GM19463 (cell line): ENCODE measurements around the gene ELOVL5.
"Not testable (repeated sequence)": the region's sequence is repeated elsewhere in the genome, so short reads cannot be mapped to it uniquely, and the experiment has no call there.

Experiments
- ATAC-seq: cut with Tn5 transposase; IDR thresholded peaks from one replicate; pipeline ENCODE4 v1.9.1; 2021; ENCODE audit warnings: mild to moderate bottlenecking, moderate library complexity; ENCODE audit not compliant: unreplicated experiment

Gene ELOVL5

GRCh38 chr6:53360093-53360912 is 11.6 kb upstream of the ELOVL5 start:
- no peak for ATAC-seq

GRCh38 chr6:53359843-53360092 is 11.0 kb upstream of the ELOVL5 start:
- ATAC-seq: no peak

GRCh38 chr6:53359095-53359842 is 10.5 kb upstream of the ELOVL5 start:
- ATAC-seq: peak; percentile 92

- peak; percentile 1 for ATAC-seq
These were observed 9.8 kb upstream of the ELOVL5 start for GRCh38 chr6:53358440-53359094.

- no peak for ATAC-seq
These were observed 9.0 kb upstream of the ELOVL5 start for GRCh38 chr6:53357576-53358360.

- ATAC-seq: no peak
These were observed 4.9 kb upstream of the ELOVL5 start for GRCh38 chr6:53353624-53354023.

- no peak for ATAC-seq
These were observed 3.6 kb upstream of the ELOVL5 start for GRCh38 chr6:53352360-53352759.

GRCh38 chr6:53349209-53349693 is 501 bp upstream of the ELOVL5 start:
- ATAC-seq: no peak

GRCh38 chr6:53347921-53348370 is 804 bp downstream of the ELOVL5 start:
- peak; percentile 28 for ATAC-seq

GRCh38 chr6:53347250-53347920 is 1.4 kb downstream of the ELOVL5 start:
- no peak for ATAC-seq

- not testable (repeated sequence) for ATAC-seq
These were observed 2.7 kb downstream of the ELOVL5 start for GRCh38 chr6:53346049-53346448.

GRCh38 chr6:53344969-53345368 is 3.8 kb downstream of the ELOVL5 start:
- no peak for ATAC-seq

- ATAC-seq: no peak
These were observed 5.7 kb downstream of the ELOVL5 start for GRCh38 chr6:53343092-53343491.

- ATAC-seq: no peak
These were observed 6.5 kb downstream of the ELOVL5 start for GRCh38 chr6:53342217-53342616.

GRCh38 chr6:53340536-53340935 is 8.2 kb downstream of the ELOVL5 start:
- no peak for ATAC-seq

- ATAC-seq: no peak
These were observed 9.3 kb downstream of the ELOVL5 start for GRCh38 chr6:53339424-53339823.

GRCh38 chr6:53338304-53338703 is 10.4 kb downstream of the ELOVL5 start:
- ATAC-seq: no peak

- no peak for ATAC-seq
These were observed 12.7 kb downstream of the ELOVL5 start for GRCh38 chr6:53336070-53336469.

GRCh38 chr6:53335224-53335994 is 13.3 kb downstream of the ELOVL5 start:
- ATAC-seq: peak; percentile 77
